Esophagus squamous epithelium (tissue), 4 donors: ENCODE data around the gene PLPP7.
"Not testable (repeated sequence)": the region's sequence is repeated elsewhere in the genome, so short reads cannot be mapped to it uniquely, and the experiment has no call there.

ENCODE experiments used
- CTCF ChIP-seq, 6 experiments: fragments of 450-650 bp in 4 of 6; fragments of 200-600 bp in 2 of 6; sonication (generic) in 2 of 6; IDR thresholded peaks; one replicate each; pipeline ENCODE4 v1.5.1; 2016 to 2019; ENCODE audit warnings: antibody characterized with exemption in 6 of 6, mild to moderate bottlenecking in 4 of 6, moderate library complexity in 4 of 6
- POLR2A ChIP-seq, 4 donors: fragments of 450-650 bp; IDR thresholded peaks; one replicate each; pipeline ENCODE4 v1.6.1; 2017; ENCODE audit warnings: antibody characterized with exemption in 4 of 4, mild to moderate bottlenecking in 4 of 4, moderate library complexity in 3 of 4

GRCh38 chr9:131331996-131332395 is 42.5 kb downstream of the PLPP7 start:
- not testable (repeated sequence) for TF ChIP-seq POLR2A, CTCF (IDR thresholded peaks at IDR 0.05)
